H1 (cell line): ENCODE data around the gene CGB5.

Experiments
- CTCF ChIP-seq, 3 experiments: IDR thresholded peaks; 1 replicate in 2 of 3; 2 replicates in 1 of 3; pipeline versions ENCODE4 v1.5.1 to v1.6.1; 2011; ENCODE audit warnings: low read length in 3 of 3, mild to moderate bottlenecking in 3 of 3, inconsistent platforms in 2 of 3, low read depth in 1 of 3, moderate library complexity in 1 of 3; ENCODE audit not compliant: insufficient read depth in 1 of 3; ENCODE audit errors: control extremely low read depth in 1 of 3
- E2F6 ChIP-seq: IDR thresholded peaks from 2 replicates; pipeline ENCODE4 v1.6.1; 2012; ENCODE audit warnings: inconsistent platforms
- EZH2 ChIP-seq: fragments of 200-600 bp; sonication (generic); IDR thresholded peaks from 2 replicates; pipeline ENCODE4 v1.7.1; 2012; ENCODE audit warnings: low read depth, mild to moderate bottlenecking, moderate library complexity, low read length, inconsistent platforms; ENCODE audit not compliant: severe bottlenecking
- HDAC6 ChIP-seq: IDR thresholded peaks from one replicate; pipeline ENCODE4 v1.7.1; 2012; ENCODE audit warnings: low read depth, mild to moderate bottlenecking, inconsistent platforms, low read length, moderate library complexity
- JUND ChIP-seq: IDR thresholded peaks from 2 replicates; pipeline ENCODE4 v1.6.1; 2011; ENCODE audit warnings: mild to moderate bottlenecking, improper control_type of control experiment, low read length
- KDM4A ChIP-seq: IDR thresholded peaks from one replicate; pipeline ENCODE4 v1.7.1; 2012; ENCODE audit warnings: low read depth, mild to moderate bottlenecking, moderate library complexity, low read length, inconsistent platforms; ENCODE audit not compliant: severe bottlenecking
- MAFK ChIP-seq: IDR thresholded peaks from 2 replicates; pipeline ENCODE4 v1.6.1; 2012; ENCODE audit warnings: low read depth, mild to moderate bottlenecking, improper control_type of control experiment, low read length
- POLR2A ChIP-seq, 2 experiments: IDR thresholded peaks; 1 replicate in 1 of 2; 2 replicates in 1 of 2; pipeline ENCODE4 v1.6.1; 2011; ENCODE audit warnings: low read depth in 2 of 2, low read length in 2 of 2, mild to moderate bottlenecking in 2 of 2; ENCODE audit errors: control extremely low read depth in 1 of 2
- POU5F1 ChIP-seq: IDR thresholded peaks from 2 replicates; pipeline ENCODE4 v1.6.1; 2011; ENCODE audit warnings: low read depth, mild to moderate bottlenecking, low read length, moderate library complexity
- USF2 ChIP-seq: IDR thresholded peaks from 2 replicates; pipeline ENCODE4 v1.6.1; 2011; ENCODE audit warnings: low read length, improper control_type of control experiment
- ZNF274 ChIP-seq: IDR thresholded peaks from 2 replicates; pipeline ENCODE4 v1.7.0; 2012; ENCODE audit warnings: low read length, borderline replicate concordance; ENCODE audit errors: extremely low read depth

- 0 out of 4 replicates have a peak, but pooled peaks of 1 of the 3 experiments have one; percentile 3 for TF ChIP-seq CTCF (IDR thresholded peaks at IDR 0.05; ENCODE audit: control extremely low read depth in 1 of 3, insufficient read depth in 1 of 3, low read depth in 1 of 3, low read length in 3 of 3)
- peak; percentile 35; the same call in 1 of the 2 replicates for TF ChIP-seq E2F6
- no peak for TF ChIP-seq USF2
- peak; percentile 97 to 98 for TF ChIP-seq POLR2A (IDR thresholded peaks at IDR 0.05; ENCODE audit: control extremely low read depth in 1 of 2, low read depth in 2 of 2, low read length in 2 of 2)
- TF ChIP-seq POU5F1: no peak
- TF ChIP-seq HDAC6: no peak
- no peak for TF ChIP-seq ZNF274
- no peak for TF ChIP-seq MAFK
- TF ChIP-seq KDM4A: peak; percentile 86
- TF ChIP-seq EZH2: no peak
- TF ChIP-seq JUND: no peak
These were observed 41.6 kb downstream of the CGB5 start, which contains the start of gene SNRNP70 for GRCh38 chr19:49085020-49085867.
